Hepatocyte (in vitro differentiated cells): ENCODE measurements around the gene PSMB3.

ENCODE experiments used
- EZH2 ChIP-seq: fragments of 200-600 bp; sonication (generic); IDR thresholded peaks from 2 replicates; pipeline ENCODE4 v1.6.1; 2016; ENCODE audit warnings: antibody characterized with exemption, mild to moderate bottlenecking, borderline replicate concordance
- TF ChIP-seq, protein P1 (sequence below): fragments of 200-600 bp; sonication (generic); IDR thresholded peaks from 2 replicates; pipeline ENCODE4 v1.5.1; 2016; ENCODE audit warnings: antibody characterized with exemption, mild to moderate bottlenecking; ENCODE audit not compliant: poor library complexity

DNA sequence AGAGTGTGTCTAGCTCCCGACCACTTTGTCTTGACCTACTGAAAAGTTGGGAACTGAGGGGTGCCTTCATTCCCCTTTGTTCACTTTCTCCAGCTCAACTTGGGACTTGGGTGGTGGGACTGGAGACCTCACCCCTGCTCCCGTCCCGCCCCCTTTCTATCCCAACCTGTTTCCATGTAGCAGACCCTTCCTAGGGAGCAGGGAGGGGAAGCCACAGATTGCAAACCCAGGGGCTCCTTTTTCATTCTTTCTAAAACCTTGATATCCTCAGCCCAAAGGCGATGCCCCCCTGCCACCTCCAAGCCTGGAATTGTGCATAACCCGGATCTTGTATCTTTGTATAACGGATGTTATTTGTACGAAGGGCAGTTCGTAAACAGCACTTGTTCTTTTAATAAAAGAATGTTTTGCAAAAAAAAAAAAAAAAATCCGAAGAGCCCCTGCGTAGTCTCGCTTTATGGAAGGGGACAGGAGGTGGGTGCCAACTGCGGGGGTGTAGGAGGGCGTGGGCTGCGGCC lies 23.1 kb upstream of the PSMB3 start:
- TF ChIP-seq, protein P1, sequence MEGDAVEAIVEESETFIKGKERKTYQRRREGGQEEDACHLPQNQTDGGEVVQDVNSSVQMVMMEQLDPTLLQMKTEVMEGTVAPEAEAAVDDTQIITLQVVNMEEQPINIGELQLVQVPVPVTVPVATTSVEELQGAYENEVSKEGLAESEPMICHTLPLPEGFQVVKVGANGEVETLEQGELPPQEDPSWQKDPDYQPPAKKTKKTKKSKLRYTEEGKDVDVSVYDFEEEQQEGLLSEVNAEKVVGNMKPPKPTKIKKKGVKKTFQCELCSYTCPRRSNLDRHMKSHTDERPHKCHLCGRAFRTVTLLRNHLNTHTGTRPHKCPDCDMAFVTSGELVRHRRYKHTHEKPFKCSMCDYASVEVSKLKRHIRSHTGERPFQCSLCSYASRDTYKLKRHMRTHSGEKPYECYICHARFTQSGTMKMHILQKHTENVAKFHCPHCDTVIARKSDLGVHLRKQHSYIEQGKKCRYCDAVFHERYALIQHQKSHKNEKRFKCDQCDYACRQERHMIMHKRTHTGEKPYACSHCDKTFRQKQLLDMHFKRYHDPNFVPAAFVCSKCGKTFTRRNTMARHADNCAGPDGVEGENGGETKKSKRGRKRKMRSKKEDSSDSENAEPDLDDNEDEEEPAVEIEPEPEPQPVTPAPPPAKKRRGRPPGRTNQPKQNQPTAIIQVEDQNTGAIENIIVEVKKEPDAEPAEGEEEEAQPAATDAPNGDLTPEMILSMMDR: no peak
- no peak for TF ChIP-seq EZH2
